Stomach (tissue), 4 donors: Measurements from ENCODE around the gene SF3B6.

ENCODE experiments used
- EP300 ChIP-seq: sonication (generic); formaldehyde crosslinking; IDR thresholded peaks from one replicate; pipeline ENCODE4 v1.6.1; 2017; ENCODE audit warnings: antibody characterized with exemption
- POLR2A ChIP-seq, 4 donors: fragments of 450-650 bp; IDR thresholded peaks; one replicate each; pipeline ENCODE4 v1.6.1; 2016; ENCODE audit warnings: antibody characterized with exemption in 4 of 4, control low read depth in 2 of 4, mild to moderate bottlenecking in 1 of 4, moderate library complexity in 1 of 4
- POLR2AphosphoS5 ChIP-seq, 3 donors: sonication (generic); formaldehyde crosslinking; IDR thresholded peaks; one replicate each; pipeline ENCODE4 v1.6.1; 2016; ENCODE audit warnings: antibody characterized with exemption in 3 of 3
- TF ChIP-seq, protein P1 (sequence below), 7 experiments: fragments of 450-650 bp in 4 of 7; fragments of 200-600 bp in 3 of 7; sonication (generic) in 3 of 7; IDR thresholded peaks; one replicate each; pipeline ENCODE4 v1.5.1; 2016 to 2019; ENCODE audit warnings: antibody characterized with exemption in 7 of 7, control low read depth in 2 of 7, mild to moderate bottlenecking in 1 of 7

DNA sequence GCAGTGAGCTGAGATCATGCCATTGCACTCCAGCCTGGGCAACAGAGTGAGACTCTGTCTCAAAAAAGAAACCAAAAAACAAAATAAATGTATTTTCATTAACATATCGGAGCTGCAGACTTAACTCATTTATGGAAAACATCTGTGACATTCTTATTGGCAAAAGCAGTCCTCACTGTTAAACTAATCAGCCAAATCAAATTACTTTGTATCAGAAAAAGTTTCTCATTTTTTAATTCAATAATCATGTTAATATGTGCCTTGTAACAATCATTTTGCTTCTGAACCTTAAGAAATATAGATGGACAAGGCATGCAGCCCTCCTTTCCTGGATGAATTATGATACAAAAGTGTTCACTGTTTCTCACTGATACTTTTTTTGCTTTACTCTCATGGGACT lies 26.6 kb upstream of the SF3B6 start:
- no peak for TF ChIP-seq POLR2AphosphoS5 (IDR thresholded peaks at IDR 0.05)
- TF ChIP-seq, protein P1, sequence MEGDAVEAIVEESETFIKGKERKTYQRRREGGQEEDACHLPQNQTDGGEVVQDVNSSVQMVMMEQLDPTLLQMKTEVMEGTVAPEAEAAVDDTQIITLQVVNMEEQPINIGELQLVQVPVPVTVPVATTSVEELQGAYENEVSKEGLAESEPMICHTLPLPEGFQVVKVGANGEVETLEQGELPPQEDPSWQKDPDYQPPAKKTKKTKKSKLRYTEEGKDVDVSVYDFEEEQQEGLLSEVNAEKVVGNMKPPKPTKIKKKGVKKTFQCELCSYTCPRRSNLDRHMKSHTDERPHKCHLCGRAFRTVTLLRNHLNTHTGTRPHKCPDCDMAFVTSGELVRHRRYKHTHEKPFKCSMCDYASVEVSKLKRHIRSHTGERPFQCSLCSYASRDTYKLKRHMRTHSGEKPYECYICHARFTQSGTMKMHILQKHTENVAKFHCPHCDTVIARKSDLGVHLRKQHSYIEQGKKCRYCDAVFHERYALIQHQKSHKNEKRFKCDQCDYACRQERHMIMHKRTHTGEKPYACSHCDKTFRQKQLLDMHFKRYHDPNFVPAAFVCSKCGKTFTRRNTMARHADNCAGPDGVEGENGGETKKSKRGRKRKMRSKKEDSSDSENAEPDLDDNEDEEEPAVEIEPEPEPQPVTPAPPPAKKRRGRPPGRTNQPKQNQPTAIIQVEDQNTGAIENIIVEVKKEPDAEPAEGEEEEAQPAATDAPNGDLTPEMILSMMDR (IDR thresholded peaks at IDR 0.05), result no peak
- no peak for TF ChIP-seq POLR2A (IDR thresholded peaks at IDR 0.05)
- TF ChIP-seq EP300, result no peak
